Astrocyte of the spinal cord (primary cell): ENCODE data around the gene RFTN1.
A peak's percentile ranks its signal among the peaks of the same experiment; 100 is the strongest.

Source experiments
- DNase-seq: peaks from one replicate; pipeline ENCODE4 v3.0.0; 2011; ENCODE audit warnings: low read depth, low spot score
- H3K4me3 ChIP-seq: 2 replicates; pipeline ENCODE4 v1.5.1; 2011; ENCODE audit warnings: low read depth, mild to moderate bottlenecking, low read length, moderate library complexity
- in situ Hi-C: cut with HindIII; loops from 2 replicates; pipeline ENCODE4 v1.10.0; 2017; ENCODE audit warnings: low sequenced_read_pairs
- TF ChIP-seq, protein P1 (sequence below): IDR thresholded peaks from 2 replicates; pipeline ENCODE4 v1.5.1; 2012; ENCODE audit warnings: low read depth, mild to moderate bottlenecking, low read length, inconsistent platforms

Gene RFTN1

DNA sequence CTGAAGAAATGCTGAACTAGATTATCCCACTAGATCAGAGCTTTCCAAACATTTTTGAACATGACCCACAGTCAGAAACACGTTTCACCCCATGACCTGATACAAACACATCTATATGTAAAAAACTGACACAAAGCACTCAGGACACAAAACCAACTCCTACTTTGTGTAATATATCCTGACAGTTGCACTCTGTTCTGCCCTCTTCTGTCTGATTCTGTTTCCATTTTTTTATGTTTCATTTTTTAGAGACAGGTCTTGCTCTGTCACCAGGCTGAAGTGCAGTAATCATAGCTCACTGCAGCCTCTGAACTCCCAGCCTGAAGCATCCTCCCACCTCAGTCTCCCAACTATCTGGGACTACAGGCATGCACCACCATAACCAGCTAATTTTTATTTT is 15.8 kb upstream of the RFTN1 start:
- no peak for DNase-seq
- H3K4me3 ChIP-seq = no peak overlapping the region
- TF ChIP-seq, protein P1, sequence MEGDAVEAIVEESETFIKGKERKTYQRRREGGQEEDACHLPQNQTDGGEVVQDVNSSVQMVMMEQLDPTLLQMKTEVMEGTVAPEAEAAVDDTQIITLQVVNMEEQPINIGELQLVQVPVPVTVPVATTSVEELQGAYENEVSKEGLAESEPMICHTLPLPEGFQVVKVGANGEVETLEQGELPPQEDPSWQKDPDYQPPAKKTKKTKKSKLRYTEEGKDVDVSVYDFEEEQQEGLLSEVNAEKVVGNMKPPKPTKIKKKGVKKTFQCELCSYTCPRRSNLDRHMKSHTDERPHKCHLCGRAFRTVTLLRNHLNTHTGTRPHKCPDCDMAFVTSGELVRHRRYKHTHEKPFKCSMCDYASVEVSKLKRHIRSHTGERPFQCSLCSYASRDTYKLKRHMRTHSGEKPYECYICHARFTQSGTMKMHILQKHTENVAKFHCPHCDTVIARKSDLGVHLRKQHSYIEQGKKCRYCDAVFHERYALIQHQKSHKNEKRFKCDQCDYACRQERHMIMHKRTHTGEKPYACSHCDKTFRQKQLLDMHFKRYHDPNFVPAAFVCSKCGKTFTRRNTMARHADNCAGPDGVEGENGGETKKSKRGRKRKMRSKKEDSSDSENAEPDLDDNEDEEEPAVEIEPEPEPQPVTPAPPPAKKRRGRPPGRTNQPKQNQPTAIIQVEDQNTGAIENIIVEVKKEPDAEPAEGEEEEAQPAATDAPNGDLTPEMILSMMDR = peak; percentile 3
- in situ Hi-C loops = no loop called here

DNA sequence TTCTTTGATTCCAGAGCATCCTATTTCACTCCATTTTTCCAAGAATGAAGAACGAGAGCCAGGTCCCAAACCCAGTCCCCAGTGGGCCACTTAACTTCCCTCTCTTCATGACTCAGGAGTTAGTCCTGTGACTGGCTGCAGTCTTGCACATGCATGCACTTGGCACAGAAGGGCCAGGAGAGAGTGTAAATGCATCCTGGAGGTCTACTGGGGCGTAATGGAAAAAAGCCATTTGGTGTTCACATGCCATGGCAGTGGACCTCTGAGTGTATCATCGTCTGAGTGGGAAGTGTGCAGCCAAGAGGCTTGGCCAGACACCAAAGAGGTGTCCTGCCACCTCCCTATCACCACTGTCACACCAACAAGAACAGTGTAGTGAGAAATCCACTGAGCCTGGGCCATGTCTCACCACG is 15.1 kb upstream of the RFTN1 start:
- DNase-seq = no peak
- TF ChIP-seq, protein P1 = no peak
- in situ Hi-C loops = no loop called here
- H3K4me3 ChIP-seq = no peak overlapping the region

DNA sequence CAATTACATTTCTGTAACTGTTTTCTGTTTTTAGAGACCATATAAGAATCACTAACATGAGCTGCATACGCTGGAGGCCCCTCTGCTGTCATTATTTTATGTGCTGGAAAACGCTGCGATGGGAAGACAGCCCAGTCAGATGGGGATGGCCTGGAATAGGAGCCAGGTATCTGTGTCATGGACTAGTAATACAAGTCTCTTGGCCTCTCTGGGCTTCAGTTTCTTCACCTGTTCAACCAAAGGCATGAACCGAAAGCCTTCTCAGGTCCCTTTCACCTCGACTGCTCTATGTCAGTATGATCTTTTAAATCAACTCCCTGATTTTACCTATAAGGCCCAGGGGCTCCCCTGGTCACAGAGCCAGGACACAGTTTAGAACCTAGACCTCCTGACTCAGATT is 14.6 kb upstream of the RFTN1 start:
- no peak overlapping the region for H3K4me3 ChIP-seq
- no peak for DNase-seq
- TF ChIP-seq, protein P1 = no peak
- in situ Hi-C loops = no loop called here

DNA sequence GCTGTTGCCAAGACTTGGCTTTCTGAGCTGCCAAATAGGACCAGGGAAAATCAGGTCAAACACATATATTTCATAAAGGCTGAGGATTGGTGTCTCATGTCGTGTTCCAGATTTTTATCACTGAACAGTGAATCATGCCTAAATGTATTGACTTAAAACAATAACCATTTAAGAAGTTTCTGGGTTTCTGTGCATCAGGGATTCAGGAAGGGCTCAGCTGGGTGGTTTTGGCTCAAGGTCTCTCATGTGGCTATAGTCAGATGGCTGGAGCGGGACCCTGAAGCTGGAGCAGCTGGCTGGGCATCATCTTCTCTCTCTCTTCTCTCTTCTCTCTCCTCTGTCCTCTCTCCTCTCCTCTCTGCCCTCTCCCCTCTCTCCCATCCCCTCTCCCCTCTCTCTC is 10.7 kb upstream of the RFTN1 start:
- TF ChIP-seq, protein P1 = no peak
- DNase-seq = no peak
- H3K4me3 ChIP-seq = no peak overlapping the region
- in situ Hi-C loops = no loop called here

DNA sequence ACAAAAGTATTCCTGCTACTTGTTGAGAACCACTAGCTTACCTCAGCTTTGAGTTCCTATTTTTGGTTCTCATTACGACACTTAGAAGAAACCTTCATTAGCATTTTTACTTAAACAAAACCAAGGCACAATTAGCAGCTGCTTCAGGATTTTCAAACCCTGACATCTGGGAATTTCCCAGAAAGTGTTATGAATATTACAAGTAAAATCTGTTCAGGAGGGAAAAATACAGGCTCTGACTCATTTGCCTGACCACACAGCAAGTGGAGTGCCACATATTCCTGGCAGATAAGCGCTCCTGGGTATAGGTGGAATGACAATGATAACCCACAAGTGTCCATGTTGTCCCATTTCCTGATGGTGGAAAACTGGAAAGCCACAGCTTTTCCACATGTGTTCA is 10.3 kb upstream of the RFTN1 start:
- no peak overlapping the region for H3K4me3 ChIP-seq
- TF ChIP-seq, protein P1 = no peak
- no peak for DNase-seq
- in situ Hi-C loops = no loop called here

DNA sequence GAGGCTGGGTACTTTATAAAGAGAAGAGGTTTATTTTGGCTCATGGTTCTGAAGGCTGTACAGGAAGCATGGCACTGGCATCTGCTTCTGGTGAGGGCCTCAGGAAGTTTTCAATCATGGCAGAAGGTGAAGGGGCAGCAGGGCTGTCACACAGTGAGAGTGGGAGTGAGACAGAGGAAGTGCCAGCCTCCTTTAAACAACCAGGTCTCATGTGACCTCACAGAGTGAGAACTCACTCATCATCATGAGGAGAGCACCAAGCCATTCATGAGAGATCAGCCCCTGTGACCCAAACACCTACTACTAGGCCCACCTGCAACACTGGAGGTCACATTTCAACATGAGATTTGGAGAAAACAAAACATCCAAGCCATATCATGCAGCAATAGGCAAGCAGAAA is 9.3 kb upstream of the RFTN1 start:
- in situ Hi-C loops = no loop called here
- no peak overlapping the region for H3K4me3 ChIP-seq
- TF ChIP-seq, protein P1 = no peak
- no peak for DNase-seq
